ENCODE data around the gene CCDC59.

CCDC59 gene

GRCh38 chr12:82314406-82314892 lies 43.7 kb downstream of the CCDC59 start:
- DNase-seq (ENCODE audit: low spot score), result no peak

Measured in Ammon's horn (tissue), 1 donor.